Measurements from ENCODE around the gene MEGF9. TPM values are rescaled to one million over a fixed set of nuclear protein-coding genes. Genes with fewer than 3 reads are reported as not detected.
"Not testable (repeated sequence)": the region's sequence is repeated elsewhere in the genome, so short reads cannot be mapped to it uniquely, and the experiment has no call there.

The MEGF9 gene
- total RNA-seq, 5 donors from 2014 or later (not counting 1 experiment from before 2014, with no cell fraction given): 10.4 to 15.5 (median 11.3) TPM

DNA sequence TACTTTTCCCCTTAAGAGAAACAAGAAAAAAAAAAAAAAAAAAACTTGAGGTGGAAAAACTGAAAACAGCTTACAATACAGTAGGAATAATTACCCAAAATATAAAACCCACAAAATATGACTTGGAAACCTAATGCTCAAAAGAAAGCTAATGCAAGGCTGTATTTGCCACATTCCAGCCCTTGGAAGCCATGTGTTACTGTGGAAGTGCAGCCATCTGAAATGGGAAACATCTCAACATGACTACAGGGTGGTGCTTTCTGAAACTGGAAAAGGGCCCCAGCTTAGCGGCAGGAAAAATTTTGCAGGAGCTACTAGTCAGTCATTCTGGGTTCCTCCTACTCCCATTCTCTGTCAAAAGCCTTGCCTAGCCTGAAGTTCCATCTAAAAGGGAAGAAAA lies 154.7 kb downstream of the MEGF9 start:
- Histone ChIP-seq H3K27me3 (replicated peaks in 1 of 2; ENCODE audit: control insufficient read depth in 2 of 2, extremely low read depth in 1 of 2, insufficient read depth in 2 of 2, low read length in 1 of 2) (no peaks in the 10 kb centered on the region), H3K4me3 (ENCODE audit: control insufficient read depth in 1 of 2, extremely low read depth in 1 of 2, low read length in 1 of 2) (no peak overlapping the region), H3K9me3 (no peaks in the 10 kb centered on the region), H3K27ac (ENCODE audit: low read length) (no peak overlapping the region), H3K4me1 (ENCODE audit: control insufficient read depth in 1 of 2, extremely low read depth in 1 of 2, insufficient read depth in 2 of 2, low read length in 2 of 2) (no peaks in the 10 kb centered on the region), H3K36me3 (ENCODE audit: control insufficient read depth in 2 of 2, extremely low read depth in 1 of 2, insufficient read depth in 1 of 2, low read length in 1 of 2) (peaks cover 7 to 47% of the 10 kb centered on the region in 2 donors)
- Mint-ChIP-seq H3K27me3 (no peaks in the 10 kb centered on the region), H3K4me3 (no peak overlapping the region), H3K4me1 (peaks cover 20 to 23% (median 21%) of the 10 kb centered on the region in 3 donors), H3K36me3 (peaks cover 49% of the 10 kb centered on the region), H3K27ac (no peak overlapping the region), H3K9me3 (no peaks in the 10 kb centered on the region)
- POLR2A ChIA-PET: no interaction called here
- 100% methylated on average over 1 of the region's 1 CpG for WGBS (ENCODE audit: insufficient coverage)
- CTCF ChIA-PET: interaction anchor here in 1 of 2 donors (0.7 kb wide), 1 partner anchor 685 kb away, joined by 7 read pairs; no protein-coding TSS in a partner anchor
- ATAC-seq (replicated peaks in 1 of 4): no peak
- DNase-seq: no peak

- POLR2A ChIA-PET: no interaction called here
- H3K4me3 Mint-ChIP-seq: no peak overlapping the region
- WGBS (ENCODE audit: insufficient coverage): 93% methylated on average over 3 of the region's 3 CpGs
- Histone ChIP-seq H3K36me3 (ENCODE audit: control insufficient read depth in 2 of 2, extremely low read depth in 1 of 2, insufficient read depth in 1 of 2, low read length in 1 of 2) (peaks cover 3 to 38% of the 10 kb centered on the region in 2 donors), H3K9me3 (no peaks in the 10 kb centered on the region), H3K27ac (ENCODE audit: low read length) (no peak overlapping the region), H3K4me1 (ENCODE audit: control insufficient read depth in 1 of 2, extremely low read depth in 1 of 2, insufficient read depth in 2 of 2, low read length in 2 of 2) (no peaks in the 10 kb centered on the region), H3K27me3 (replicated peaks in 1 of 2; ENCODE audit: control insufficient read depth in 2 of 2, extremely low read depth in 1 of 2, insufficient read depth in 2 of 2, low read length in 1 of 2) (no peaks in the 10 kb centered on the region), H3K4me3 (ENCODE audit: control insufficient read depth in 1 of 2, extremely low read depth in 1 of 2, low read length in 1 of 2) (no peak overlapping the region)
- H3K4me1 Mint-ChIP-seq: peaks cover 20 to 24% (median 21%) of the 10 kb centered on the region in 3 donors
- no peak overlapping the region for H3K27ac Mint-ChIP-seq
- no peaks in the 10 kb centered on the region for H3K9me3 Mint-ChIP-seq
- CTCF ChIA-PET: no interaction called here
- DNase-seq (no peak), ATAC-seq (replicated peaks in 1 of 4) (no peak)
- no peaks in the 10 kb centered on the region for H3K27me3 Mint-ChIP-seq
- H3K36me3 Mint-ChIP-seq: peaks cover 48% of the 10 kb centered on the region
These were observed 155.8 kb downstream of the MEGF9 start for GRCh38 chr9:120558454-120558853.

- ATAC-seq (replicated peaks in 1 of 4): no peak
- no peak for DNase-seq
- H3K9me3 ChIP-seq: no peaks in the 10 kb centered on the region
- H3K36me3 ChIP-seq (ENCODE audit: control insufficient read depth in 2 of 2, extremely low read depth in 1 of 2, insufficient read depth in 1 of 2, low read length in 1 of 2): peaks cover 0 to 26% of the 10 kb centered on the region in 2 donors
- no CpG with 5 or more reads among the region's 2 CpGs for WGBS (ENCODE audit: insufficient coverage)
- no peaks in the 10 kb centered on the region for H3K4me1 ChIP-seq (ENCODE audit: control insufficient read depth in 1 of 2, extremely low read depth in 1 of 2, insufficient read depth in 2 of 2, low read length in 2 of 2)
- POLR2A ChIA-PET: no interaction called here
- Mint-ChIP-seq H3K9me3 (no peaks in the 10 kb centered on the region), H3K27ac (no peak overlapping the region), H3K4me1 (peaks cover 12 to 19% (median 15%) of the 10 kb centered on the region in 3 donors), H3K36me3 (peaks cover 49% of the 10 kb centered on the region), H3K27me3 (no peaks in the 10 kb centered on the region), H3K4me3 (no peak overlapping the region)
- CTCF ChIA-PET: no interaction called here
- no peak overlapping the region for H3K4me3 ChIP-seq (ENCODE audit: control insufficient read depth in 1 of 2, extremely low read depth in 1 of 2, low read length in 1 of 2)
- H3K27ac ChIP-seq (ENCODE audit: low read length): no peak overlapping the region
- no peaks in the 10 kb centered on the region for H3K27me3 ChIP-seq (replicated peaks in 1 of 2; ENCODE audit: control insufficient read depth in 2 of 2, extremely low read depth in 1 of 2, insufficient read depth in 2 of 2, low read length in 1 of 2)
These were observed 157.1 kb downstream of the MEGF9 start for GRCh38 chr9:120557205-120557604.

GRCh38 chr9:120556775-120557174 lies 157.5 kb downstream of the MEGF9 start:
- POLR2A ChIA-PET: no interaction called here
- WGBS (ENCODE audit: insufficient coverage): 100% methylated on average over 1 of the region's 3 CpGs
- no peak for ATAC-seq (replicated peaks in 1 of 4)

DNA sequence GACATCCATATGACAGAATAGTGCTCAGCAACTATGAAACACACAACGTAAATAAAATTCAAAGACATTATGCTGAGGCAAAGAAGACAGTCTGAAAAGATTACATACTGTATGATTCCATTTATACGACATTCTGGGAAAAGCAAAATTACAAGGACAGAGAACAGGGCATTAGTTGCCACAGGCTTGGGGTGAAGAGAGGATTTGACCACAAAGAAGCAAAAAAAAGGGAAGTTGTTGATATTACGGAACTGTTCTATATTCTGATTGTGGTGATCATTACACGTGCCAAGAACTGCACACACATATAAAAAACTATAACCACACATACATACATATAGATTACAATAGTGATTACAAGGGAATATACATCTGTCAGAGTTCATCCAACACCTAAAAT lies 158.4 kb downstream of the MEGF9 start:
- POLR2A ChIA-PET: no interaction called here
- H3K4me3 ChIP-seq (ENCODE audit: control insufficient read depth in 1 of 2, extremely low read depth in 1 of 2, low read length in 1 of 2): no peak overlapping the region
- no peak for DNase-seq
- Mint-ChIP-seq H3K9me3 (no peaks in the 10 kb centered on the region), H3K36me3 (peaks cover 59% of the 10 kb centered on the region), H3K4me3 (no peak overlapping the region), H3K27ac (no peak overlapping the region), H3K27me3 (no peaks in the 10 kb centered on the region), H3K4me1 (peaks cover 10 to 24% (median 19%) of the 10 kb centered on the region in 3 donors)
- H3K36me3 ChIP-seq (ENCODE audit: control insufficient read depth in 2 of 2, extremely low read depth in 1 of 2, insufficient read depth in 1 of 2, low read length in 1 of 2): peaks cover 0 to 23% of the 10 kb centered on the region in 2 donors
- H3K27ac ChIP-seq (ENCODE audit: low read length): no peak overlapping the region
- no peak for ATAC-seq (replicated peaks in 1 of 4)
- WGBS (ENCODE audit: insufficient coverage): no CpG with 5 or more reads among the region's 4 CpGs
- H3K4me1 ChIP-seq (ENCODE audit: control insufficient read depth in 1 of 2, extremely low read depth in 1 of 2, insufficient read depth in 2 of 2, low read length in 2 of 2): no peaks in the 10 kb centered on the region
- CTCF ChIA-PET: no interaction called here
- H3K9me3 ChIP-seq: no peaks in the 10 kb centered on the region
- no peaks in the 10 kb centered on the region for H3K27me3 ChIP-seq (replicated peaks in 1 of 2; ENCODE audit: control insufficient read depth in 2 of 2, extremely low read depth in 1 of 2, insufficient read depth in 2 of 2, low read length in 1 of 2)

More at GRCh38 chr9:120556775-120557174, 157.5 kb downstream of the MEGF9 start:
- peaks cover 0 to 21% of the 10 kb centered on the region in 2 donors for H3K36me3 ChIP-seq (ENCODE audit: control insufficient read depth in 2 of 2, extremely low read depth in 1 of 2, insufficient read depth in 1 of 2, low read length in 1 of 2)
- H3K4me1 Mint-ChIP-seq: peaks cover 10 to 17% (median 15%) of the 10 kb centered on the region in 3 donors
- no peak overlapping the region for H3K27ac ChIP-seq (ENCODE audit: low read length)
- H3K4me3 ChIP-seq (ENCODE audit: control insufficient read depth in 1 of 2, extremely low read depth in 1 of 2, low read length in 1 of 2): no peak overlapping the region
- H3K27me3 ChIP-seq (replicated peaks in 1 of 2; ENCODE audit: control insufficient read depth in 2 of 2, extremely low read depth in 1 of 2, insufficient read depth in 2 of 2, low read length in 1 of 2): no peaks in the 10 kb centered on the region
- H3K9me3 Mint-ChIP-seq: no peaks in the 10 kb centered on the region
- no peak overlapping the region for H3K27ac Mint-ChIP-seq
- no peak for DNase-seq
- CTCF ChIA-PET: no interaction called here
- no peaks in the 10 kb centered on the region for H3K9me3 ChIP-seq
- no peaks in the 10 kb centered on the region for H3K4me1 ChIP-seq (ENCODE audit: control insufficient read depth in 1 of 2, extremely low read depth in 1 of 2, insufficient read depth in 2 of 2, low read length in 2 of 2)
- peaks cover 50% of the 10 kb centered on the region for H3K36me3 Mint-ChIP-seq
- no peaks in the 10 kb centered on the region for H3K27me3 Mint-ChIP-seq
- no peak overlapping the region for H3K4me3 Mint-ChIP-seq

DNA sequence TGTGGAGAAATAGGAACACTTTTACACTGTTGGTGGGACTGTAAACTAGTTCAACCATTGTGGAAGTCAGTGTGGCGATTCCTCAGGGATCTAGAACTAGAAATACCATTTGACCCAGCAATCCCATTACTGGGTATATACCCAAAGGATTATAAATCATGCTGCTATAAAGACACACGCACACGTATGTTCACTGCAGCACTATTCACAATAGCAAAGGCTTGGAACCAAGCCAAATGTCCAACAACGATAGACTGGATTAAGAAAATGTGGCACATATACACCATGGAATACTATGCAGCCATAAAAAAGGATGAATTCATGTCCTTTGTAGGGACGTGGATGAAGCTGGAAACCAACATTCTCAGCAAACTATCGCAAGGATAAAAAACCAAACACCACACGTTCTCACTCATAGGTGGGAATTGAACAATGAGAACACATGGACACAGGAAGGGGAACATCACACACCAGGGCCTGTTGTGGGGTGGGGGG lies 162.0 kb downstream of the MEGF9 start:
- H3K9me3 ChIP-seq; H3K27ac ChIP-seq (ENCODE audit: low read length); H3K4me3 ChIP-seq (ENCODE audit: control insufficient read depth in 1 of 2, extremely low read depth in 1 of 2, low read length in 1 of 2); H3K27ac Mint-ChIP-seq; H3K4me3 Mint-ChIP-seq; ATAC-seq (replicated peaks in 1 of 4); DNase-seq; H3K9me3 Mint-ChIP-seq; H3K4me1 ChIP-seq (ENCODE audit: control insufficient read depth in 1 of 2, extremely low read depth in 1 of 2, insufficient read depth in 2 of 2, low read length in 2 of 2); H3K27me3 Mint-ChIP-seq; H3K27me3 ChIP-seq (replicated peaks in 1 of 2; ENCODE audit: control insufficient read depth in 2 of 2, extremely low read depth in 1 of 2, insufficient read depth in 2 of 2, low read length in 1 of 2); POLR2A ChIA-PET; CTCF ChIA-PET: not testable (repeated sequence)
- peaks cover 9 to 41% of the 10 kb centered on the region in 2 donors for H3K36me3 ChIP-seq (ENCODE audit: control insufficient read depth in 2 of 2, extremely low read depth in 1 of 2, insufficient read depth in 1 of 2, low read length in 1 of 2)
- Mint-ChIP-seq H3K36me3 (peaks cover 65% of the 10 kb centered on the region), H3K4me1 (peaks cover 4 to 11% (median 10%) of the 10 kb centered on the region in 3 donors)
- WGBS (ENCODE audit: insufficient coverage): no CpG with 5 or more reads among the region's 7 CpGs
